HTERT RPE-1 (cell line): ENCODE data around the gene ZC3H6.

Experiments
- in situ Hi-C: fragments of 300-500 bp; cut with MboI; formaldehyde crosslinking; loops from 4 replicates; pipeline ENCODE4 v1.14.3; 2020; ENCODE audit warnings: low sequenced_read_pairs

ZC3H6 gene

GRCh38 chr2:112275311-112275886 lies at the start of gene ZC3H6:
TSS of gene ZC3H6 (plus strand) at chr2:112275597. CDS start at chr2:112275995, 398 bp downstream.
- in situ Hi-C loops, result no loop called here

GRCh38 chr2:112229348-112229747 lies 46.0 kb upstream of the ZC3H6 start:
- in situ Hi-C loops, result no loop called here

- in situ Hi-C loops, result no loop called here
Measured at GRCh38 chr2:112230371-112230770, 45.0 kb upstream of the ZC3H6 start.

GRCh38 chr2:112239862-112240261 lies 35.5 kb upstream of the ZC3H6 start:
- in situ Hi-C loops, result no loop called here

GRCh38 chr2:112242384-112242783 lies 33.0 kb upstream of the ZC3H6 start:
- in situ Hi-C loops, result no loop called here

GRCh38 chr2:112243233-112243632 lies 32.2 kb upstream of the ZC3H6 start:
- in situ Hi-C loops, result no loop called here

- in situ Hi-C loops, result no loop called here
Measured at GRCh38 chr2:112244854-112245253, 30.5 kb upstream of the ZC3H6 start.

GRCh38 chr2:112251271-112251670 lies 24.1 kb upstream of the ZC3H6 start:
- in situ Hi-C loops, result no loop called here

GRCh38 chr2:112253261-112253815 lies 22.1 kb upstream of the ZC3H6 start:
- in situ Hi-C loops, result no loop called here

GRCh38 chr2:112254466-112255240 lies 20.7 kb upstream of the ZC3H6 start, which contains the start of gene ZC3H8:
TSS of gene ZC3H8 (minus strand) at chr2:112255042. CDS start at chr2:112254981, 61 bp downstream.
- in situ Hi-C loops, result no loop called here

- in situ Hi-C loops, result no loop called here
Measured at GRCh38 chr2:112255875-112256274, 19.5 kb upstream of the ZC3H6 start.

GRCh38 chr2:112256654-112257053 lies 18.7 kb upstream of the ZC3H6 start:
- in situ Hi-C loops, result no loop called here

- in situ Hi-C loops, result no loop called here
Measured at GRCh38 chr2:112257575-112257974, 17.8 kb upstream of the ZC3H6 start.

GRCh38 chr2:112259509-112260294 lies 15.7 kb upstream of the ZC3H6 start:
- in situ Hi-C loops, result no loop called here

- in situ Hi-C loops, result no loop called here
Measured at GRCh38 chr2:112260295-112260625, 15.1 kb upstream of the ZC3H6 start.

GRCh38 chr2:112262876-112263275 lies 12.5 kb upstream of the ZC3H6 start:
- in situ Hi-C loops, result no loop called here

- in situ Hi-C loops, result no loop called here
Measured at GRCh38 chr2:112268547-112268946, 6.8 kb upstream of the ZC3H6 start.

- in situ Hi-C loops, result no loop called here
Measured at GRCh38 chr2:112272669-112273068, 2.7 kb upstream of the ZC3H6 start.

GRCh38 chr2:112273349-112273748 lies 2.0 kb upstream of the ZC3H6 start:
- in situ Hi-C loops, result no loop called here

- in situ Hi-C loops, result no loop called here
Measured at GRCh38 chr2:112275887-112276773, 733 bp downstream of the ZC3H6 start.

GRCh38 chr2:112276954-112277353 lies 1.6 kb downstream of the ZC3H6 start:
- in situ Hi-C loops, result no loop called here
